ENCODE results near the gene UMODL1.

The UMODL1 gene

DNA sequence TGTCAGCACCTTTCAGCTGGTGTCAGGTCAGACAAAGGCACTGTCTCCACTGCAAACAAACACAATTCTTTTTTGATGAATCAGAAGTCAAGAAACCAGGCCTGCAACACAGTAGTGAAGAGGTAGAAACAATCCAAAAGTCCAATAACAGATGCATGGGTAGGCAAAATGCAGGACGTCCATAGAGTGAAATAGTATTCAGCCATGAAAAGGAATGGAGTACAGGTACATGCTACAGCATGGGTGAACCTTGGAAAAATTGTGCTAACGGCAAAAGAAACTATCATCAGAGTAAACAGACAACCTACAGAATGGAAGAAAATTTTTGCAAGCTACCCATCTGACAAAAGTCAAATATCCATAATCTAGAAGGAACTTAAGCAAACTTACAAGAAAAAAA lies 34.8 kb upstream of the UMODL1 start:
- Mint-ChIP-seq H3K27me3 (no peaks in the 10 kb centered on the region), H3K27ac (no peak overlapping the region), H3K36me3 (no peaks in the 10 kb centered on the region), H3K4me1 (peaks cover 9% of the 10 kb centered on the region), H3K4me3 (no peak overlapping the region), H3K9me3 (no peaks in the 10 kb centered on the region)
- no peak for ATAC-seq

DNA sequence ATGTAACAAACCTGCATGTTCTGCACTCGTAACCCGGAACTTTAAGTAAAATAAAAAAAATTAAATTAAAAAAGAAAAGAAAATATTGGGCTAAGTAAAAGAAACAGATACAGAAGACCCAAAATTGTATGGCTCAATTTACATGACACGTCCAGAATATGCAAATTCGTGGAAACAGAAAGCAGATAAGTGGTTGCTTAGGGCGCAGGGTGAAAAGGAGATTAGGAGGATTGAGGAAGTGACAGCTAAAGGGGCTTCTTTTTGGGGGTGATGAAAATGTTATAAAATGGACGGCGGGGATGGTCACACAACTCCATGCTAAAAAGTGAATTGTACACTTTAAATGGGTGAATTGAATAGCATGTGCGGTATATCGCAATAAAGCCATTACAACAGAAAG lies 33.6 kb upstream of the UMODL1 start:
- no peaks in the 10 kb centered on the region for H3K36me3 Mint-ChIP-seq
- H3K27ac Mint-ChIP-seq, result no peak overlapping the region
- ATAC-seq, result no peak
- H3K27me3 Mint-ChIP-seq, result no peaks in the 10 kb centered on the region
- H3K4me3 Mint-ChIP-seq, result no peak overlapping the region
- H3K4me1 Mint-ChIP-seq, result no peaks in the 10 kb centered on the region
- H3K9me3 Mint-ChIP-seq, result no peaks in the 10 kb centered on the region

DNA sequence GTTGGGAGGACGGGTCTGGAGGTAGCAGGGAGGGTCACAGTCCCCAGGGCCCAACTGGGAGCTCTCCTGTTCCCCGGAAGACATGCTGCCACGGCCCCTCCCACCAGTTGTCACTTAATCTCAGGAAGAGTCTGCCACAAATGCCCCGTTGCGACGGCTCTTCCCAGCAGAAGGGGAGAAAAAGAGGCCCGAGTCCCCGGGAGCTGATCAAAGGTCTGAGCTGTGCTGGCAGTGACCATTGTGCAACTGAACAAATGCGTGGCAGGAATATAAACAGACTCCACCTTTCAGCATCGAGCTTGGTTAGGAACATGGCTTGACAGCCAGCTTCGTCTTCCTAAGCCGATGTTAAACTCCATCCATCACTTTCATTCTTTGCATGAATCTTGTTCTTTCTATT lies 33.2 kb upstream of the UMODL1 start:
- no peaks in the 10 kb centered on the region for H3K4me1 Mint-ChIP-seq
- no peak overlapping the region for H3K4me3 Mint-ChIP-seq
- H3K9me3 Mint-ChIP-seq, result no peaks in the 10 kb centered on the region
- no peaks in the 10 kb centered on the region for H3K36me3 Mint-ChIP-seq
- no peak overlapping the region for H3K27ac Mint-ChIP-seq
- H3K27me3 Mint-ChIP-seq, result no peaks in the 10 kb centered on the region
- no peak for ATAC-seq

DNA sequence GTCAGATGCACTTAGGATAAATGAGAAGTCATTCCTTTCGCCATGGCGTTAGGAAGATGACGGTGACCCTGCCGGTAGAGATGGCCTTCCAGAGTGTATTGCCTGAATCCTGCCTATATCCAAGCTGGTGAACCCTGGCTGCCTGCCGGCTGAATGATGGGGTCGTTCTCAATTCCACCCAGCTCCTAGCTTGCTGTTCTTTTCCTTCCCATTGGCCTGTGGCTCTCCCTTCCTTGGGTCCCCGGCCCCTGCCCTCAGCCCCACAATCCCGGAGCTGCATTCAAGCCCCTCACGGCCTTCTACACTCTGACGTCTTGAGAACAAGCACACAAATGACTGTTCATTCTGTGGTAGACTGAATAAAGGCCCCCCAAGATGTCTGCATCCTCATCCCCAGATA lies 32.7 kb upstream of the UMODL1 start:
- no peaks in the 10 kb centered on the region for H3K36me3 Mint-ChIP-seq
- H3K4me1 Mint-ChIP-seq, result no peaks in the 10 kb centered on the region
- no peak overlapping the region for H3K4me3 Mint-ChIP-seq
- H3K27ac Mint-ChIP-seq, result peak overlapping the region; percentile 36
- no peak for ATAC-seq
- H3K9me3 Mint-ChIP-seq, result no peaks in the 10 kb centered on the region
- no peaks in the 10 kb centered on the region for H3K27me3 Mint-ChIP-seq

DNA sequence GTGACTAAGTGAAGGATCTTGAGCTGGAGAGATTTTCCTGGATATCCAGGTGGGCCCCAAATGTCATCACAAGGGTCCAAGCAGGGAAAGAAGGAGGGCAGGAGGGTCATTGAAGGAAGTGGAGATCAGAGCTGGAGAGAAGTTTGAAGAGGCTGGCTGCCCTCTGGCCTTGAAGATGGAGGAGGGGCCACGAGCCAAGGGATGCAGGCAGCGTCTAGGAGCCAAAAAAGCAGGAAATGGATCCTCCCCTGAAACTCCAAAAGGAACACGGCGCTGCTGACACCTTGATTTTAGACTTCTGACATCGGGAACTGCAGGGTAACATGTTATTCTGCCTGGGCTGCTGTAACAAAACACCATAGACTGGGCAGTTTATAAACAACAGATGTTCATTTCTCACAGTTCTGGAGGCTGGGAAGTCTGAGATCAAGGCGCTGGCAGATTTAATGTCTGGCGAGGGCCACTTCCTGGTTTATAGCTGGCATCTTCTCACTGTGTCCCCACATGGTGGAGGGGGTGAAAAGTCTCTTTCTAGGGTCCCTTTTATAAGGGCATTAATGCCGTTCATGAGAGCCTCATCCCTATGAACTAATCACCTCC lies 32.2 kb upstream of the UMODL1 start:
- Mint-ChIP-seq H3K9me3 (no peaks in the 10 kb centered on the region), H3K27ac (peak overlapping the region; percentile 36), H3K4me1 (no peaks in the 10 kb centered on the region), H3K4me3 (no peak overlapping the region), H3K36me3 (no peaks in the 10 kb centered on the region), H3K27me3 (no peaks in the 10 kb centered on the region)
- no peak for ATAC-seq

DNA sequence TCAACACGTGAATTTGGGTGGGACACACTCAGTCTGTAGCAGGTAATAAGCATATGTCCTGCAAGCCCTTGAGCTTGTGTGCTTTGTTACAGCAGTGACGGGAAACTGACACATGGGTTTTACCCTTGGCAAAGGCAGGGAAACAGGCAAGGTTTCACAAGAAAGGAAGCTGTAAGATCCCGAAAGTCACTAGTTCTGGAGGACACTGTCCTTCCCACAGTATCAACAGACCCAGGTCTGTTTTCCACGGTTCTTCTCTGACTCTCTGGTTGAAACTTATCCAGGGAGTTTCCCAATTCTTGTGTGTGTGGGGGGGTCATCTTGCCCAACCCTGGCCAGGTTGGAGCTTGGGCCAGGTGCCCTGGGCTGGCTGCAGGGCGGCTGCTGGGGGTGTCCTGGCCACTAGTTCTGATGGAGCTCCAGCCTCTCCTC lies 31.6 kb upstream of the UMODL1 start:
- no peaks in the 10 kb centered on the region for H3K36me3 Mint-ChIP-seq
- H3K4me1 Mint-ChIP-seq, result no peaks in the 10 kb centered on the region
- H3K9me3 Mint-ChIP-seq, result no peaks in the 10 kb centered on the region
- H3K27ac Mint-ChIP-seq, result no peak overlapping the region
- H3K4me3 Mint-ChIP-seq, result no peak overlapping the region
- H3K27me3 Mint-ChIP-seq, result no peaks in the 10 kb centered on the region
- ATAC-seq, result peak; percentile 12

DNA sequence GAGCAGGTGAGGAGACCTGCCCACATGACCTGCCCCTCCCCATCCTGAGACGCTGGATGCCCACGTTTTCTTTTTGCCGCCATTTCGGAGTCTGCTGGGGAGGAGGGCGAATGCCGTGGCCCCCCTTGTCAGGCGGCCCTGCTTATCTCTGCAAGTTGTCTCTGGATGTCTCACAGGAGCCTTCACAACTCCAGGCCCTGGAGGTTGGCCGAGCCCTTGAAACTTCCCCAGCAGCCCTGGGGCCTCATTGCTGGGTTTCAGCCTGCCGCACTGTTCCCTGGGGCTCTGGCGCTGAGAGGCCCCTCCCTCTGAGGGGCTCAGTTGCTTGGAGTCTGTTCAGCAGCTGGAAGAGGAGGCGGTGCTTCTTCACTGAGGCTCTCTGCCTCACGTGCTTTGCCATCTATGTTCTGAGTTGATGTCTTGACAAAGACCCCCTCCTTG lies 31.2 kb upstream of the UMODL1 start:
- ATAC-seq, result no peak
- H3K36me3 Mint-ChIP-seq, result no peaks in the 10 kb centered on the region
- H3K27me3 Mint-ChIP-seq, result no peaks in the 10 kb centered on the region
- H3K4me3 Mint-ChIP-seq, result no peak overlapping the region
- H3K9me3 Mint-ChIP-seq, result no peaks in the 10 kb centered on the region
- no peaks in the 10 kb centered on the region for H3K4me1 Mint-ChIP-seq
- no peak overlapping the region for H3K27ac Mint-ChIP-seq

DNA sequence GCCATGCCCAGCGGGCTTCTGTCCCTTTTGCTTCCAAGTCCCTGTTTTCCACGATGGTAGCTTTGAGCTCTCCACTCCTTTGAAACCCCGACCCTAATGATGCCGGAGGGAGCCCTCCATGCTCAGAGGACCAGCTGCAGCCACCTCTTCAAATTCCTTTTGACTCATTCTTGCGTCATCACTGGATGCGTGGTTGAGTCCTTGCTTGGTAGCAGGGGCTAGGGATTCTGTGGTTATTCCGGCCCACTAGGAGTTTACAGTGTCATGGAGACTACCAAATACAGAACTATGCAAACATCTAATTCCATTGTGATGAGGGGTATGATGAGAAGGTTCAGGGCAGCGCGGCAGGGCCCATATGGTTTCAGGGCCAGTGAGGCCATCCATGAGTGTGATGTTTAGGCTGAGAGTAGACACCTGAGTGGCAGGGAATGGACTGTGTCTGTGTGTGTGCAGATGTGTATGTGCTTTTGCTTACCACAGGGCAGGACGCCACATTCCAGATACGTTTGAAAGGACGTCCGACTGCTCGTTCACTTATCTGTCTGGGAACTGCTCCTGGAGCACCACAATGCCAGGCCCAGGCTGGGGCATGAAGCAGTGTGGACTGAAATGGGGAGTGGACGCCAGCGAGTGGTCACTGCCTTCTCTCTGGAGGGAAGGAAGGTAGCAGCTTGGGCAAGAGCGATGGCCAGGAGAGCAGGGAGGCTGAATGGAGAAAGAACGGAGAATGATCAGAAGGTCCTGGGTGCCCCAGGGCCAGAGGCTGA lies 30.5 kb upstream of the UMODL1 start:
- no peaks in the 10 kb centered on the region for H3K9me3 Mint-ChIP-seq
- no peaks in the 10 kb centered on the region for H3K4me1 Mint-ChIP-seq
- ATAC-seq, result no peak
- no peaks in the 10 kb centered on the region for H3K36me3 Mint-ChIP-seq
- H3K27ac Mint-ChIP-seq, result peak overlapping the region; percentile 31
- H3K4me3 Mint-ChIP-seq, result no peak overlapping the region
- H3K27me3 Mint-ChIP-seq, result no peaks in the 10 kb centered on the region

DNA sequence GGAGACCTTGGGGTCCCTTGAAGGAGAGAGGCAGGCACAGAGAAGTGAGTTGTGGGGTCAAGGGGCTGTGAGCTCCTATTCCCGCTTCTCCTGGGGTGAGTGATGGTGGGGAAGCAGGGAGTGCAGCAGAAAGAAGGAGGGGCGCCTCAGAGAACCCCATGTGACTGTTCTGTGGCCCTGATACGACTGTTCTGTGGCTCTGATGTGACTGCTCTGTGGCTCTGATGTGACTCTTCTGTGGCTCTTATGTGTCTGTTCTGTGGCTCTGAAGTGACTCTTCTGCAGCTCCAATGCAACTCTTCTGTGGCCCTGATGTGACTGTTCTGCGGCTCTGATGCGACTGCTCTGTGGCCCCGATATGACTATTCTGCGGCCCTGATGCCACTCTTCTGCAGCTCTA lies 29.9 kb upstream of the UMODL1 start:
- Mint-ChIP-seq H3K4me3 (no peak overlapping the region), H3K4me1 (no peaks in the 10 kb centered on the region), H3K9me3 (no peaks in the 10 kb centered on the region), H3K27ac (no peak overlapping the region), H3K27me3 (no peaks in the 10 kb centered on the region), H3K36me3 (no peaks in the 10 kb centered on the region)
- no peak for ATAC-seq

DNA sequence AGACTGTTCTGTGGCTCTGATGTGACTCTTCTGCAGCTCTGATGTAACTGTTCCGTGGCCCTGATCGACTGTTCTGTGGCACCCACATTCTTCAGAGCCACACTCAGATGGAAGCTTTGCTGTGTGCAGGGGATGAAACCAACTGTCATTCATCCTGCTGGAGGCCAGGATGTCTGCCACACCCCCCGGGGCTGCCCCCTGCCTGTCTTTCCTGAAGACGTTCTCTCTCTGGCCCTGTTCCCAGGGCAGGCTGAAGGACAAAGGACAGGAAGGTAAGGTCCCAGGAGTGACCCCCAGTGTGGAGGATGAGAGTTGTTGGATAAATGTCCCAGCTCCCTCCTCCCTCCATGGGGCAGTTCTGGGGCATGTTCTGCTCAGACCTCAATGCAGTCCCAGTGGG lies 29.4 kb upstream of the UMODL1 start:
- H3K27me3 Mint-ChIP-seq, result no peaks in the 10 kb centered on the region
- H3K9me3 Mint-ChIP-seq, result no peaks in the 10 kb centered on the region
- H3K36me3 Mint-ChIP-seq, result no peaks in the 10 kb centered on the region
- ATAC-seq, result no peak
- no peak overlapping the region for H3K4me3 Mint-ChIP-seq
- no peak overlapping the region for H3K27ac Mint-ChIP-seq
- no peaks in the 10 kb centered on the region for H3K4me1 Mint-ChIP-seq

DNA sequence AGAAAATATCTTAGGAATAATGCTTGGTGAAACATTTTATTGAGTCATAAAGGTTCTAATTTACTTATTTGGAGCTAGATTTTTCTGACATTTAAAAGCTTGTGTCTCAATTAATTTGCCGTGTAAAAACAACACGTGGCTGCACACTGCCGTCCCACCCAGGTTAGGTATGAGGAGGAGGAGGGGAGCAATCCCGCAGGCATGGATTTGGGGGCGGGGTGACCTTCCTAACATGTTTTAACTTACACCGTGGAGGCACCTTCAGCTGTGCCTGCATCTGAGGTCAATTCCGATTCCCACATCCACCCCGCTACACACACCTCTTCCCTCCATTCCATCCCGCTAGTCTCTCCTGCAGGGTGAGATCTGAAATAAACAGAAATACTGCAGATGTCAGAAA lies 28.5 kb upstream of the UMODL1 start:
- Mint-ChIP-seq H3K36me3 (no peaks in the 10 kb centered on the region), H3K4me1 (no peaks in the 10 kb centered on the region), H3K4me3 (no peak overlapping the region), H3K27me3 (no peaks in the 10 kb centered on the region), H3K9me3 (no peaks in the 10 kb centered on the region), H3K27ac (no peak overlapping the region)
- ATAC-seq, result no peak

DNA sequence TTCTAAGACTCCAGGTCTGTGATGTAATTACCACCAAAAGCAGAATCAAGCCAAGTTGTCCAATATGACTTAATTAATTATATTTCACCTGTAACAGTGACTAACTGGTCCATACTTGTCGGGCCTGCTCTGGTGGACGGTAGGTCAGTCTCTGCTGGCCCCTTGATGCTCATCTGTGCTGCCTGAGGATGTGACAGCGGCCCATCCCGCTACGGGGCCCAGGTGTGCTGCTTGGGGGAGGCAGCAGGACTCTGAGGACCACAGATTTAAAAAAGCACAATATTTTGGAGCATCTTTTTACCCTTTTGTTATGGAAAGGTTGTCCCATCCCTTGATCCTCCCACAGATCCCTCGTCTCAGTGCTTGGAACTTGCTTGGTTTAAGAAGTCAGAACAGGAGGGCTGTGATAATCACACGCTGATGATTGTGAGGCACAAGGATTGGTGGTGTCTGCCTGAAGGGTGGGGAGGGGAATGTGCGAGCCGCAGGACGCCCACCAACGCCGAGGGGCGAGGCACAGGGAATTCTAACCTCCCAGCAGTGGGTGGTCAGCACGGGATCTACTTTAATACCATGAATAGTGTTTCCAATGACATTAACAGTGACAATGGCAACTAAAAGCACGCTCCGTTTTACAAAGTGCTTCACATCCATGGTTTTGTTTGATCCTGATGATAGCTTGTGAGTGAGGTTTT lies 27.8 kb upstream of the UMODL1 start:
- Mint-ChIP-seq H3K9me3 (no peaks in the 10 kb centered on the region), H3K27ac (no peak overlapping the region), H3K27me3 (no peaks in the 10 kb centered on the region), H3K36me3 (no peaks in the 10 kb centered on the region), H3K4me1 (no peaks in the 10 kb centered on the region), H3K4me3 (no peak overlapping the region)
- no peak for ATAC-seq

DNA sequence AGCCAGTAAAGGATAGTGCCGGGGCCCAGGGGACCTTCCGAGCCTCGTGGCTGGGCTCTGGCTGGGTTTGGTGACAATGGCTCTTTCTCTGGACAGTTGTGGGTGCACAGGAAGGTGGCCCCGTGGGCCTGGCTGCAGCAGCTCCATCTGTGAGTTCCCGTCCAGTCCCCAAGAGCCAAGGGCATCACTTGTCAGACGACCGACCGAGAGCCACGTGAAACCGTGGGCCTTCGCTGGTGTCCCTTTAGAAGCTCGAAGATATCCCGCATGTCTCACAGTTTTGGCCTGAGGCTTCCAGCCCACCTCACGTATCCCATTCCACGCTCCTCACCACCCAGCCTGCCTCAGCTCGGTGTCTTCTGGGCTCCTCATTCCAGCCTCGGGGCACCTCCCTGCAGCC lies 27.2 kb upstream of the UMODL1 start:
- Mint-ChIP-seq H3K4me3 (no peak overlapping the region), H3K27ac (no peak overlapping the region), H3K4me1 (no peaks in the 10 kb centered on the region), H3K36me3 (no peaks in the 10 kb centered on the region), H3K9me3 (no peaks in the 10 kb centered on the region), H3K27me3 (no peaks in the 10 kb centered on the region)
- ATAC-seq, result no peak

DNA sequence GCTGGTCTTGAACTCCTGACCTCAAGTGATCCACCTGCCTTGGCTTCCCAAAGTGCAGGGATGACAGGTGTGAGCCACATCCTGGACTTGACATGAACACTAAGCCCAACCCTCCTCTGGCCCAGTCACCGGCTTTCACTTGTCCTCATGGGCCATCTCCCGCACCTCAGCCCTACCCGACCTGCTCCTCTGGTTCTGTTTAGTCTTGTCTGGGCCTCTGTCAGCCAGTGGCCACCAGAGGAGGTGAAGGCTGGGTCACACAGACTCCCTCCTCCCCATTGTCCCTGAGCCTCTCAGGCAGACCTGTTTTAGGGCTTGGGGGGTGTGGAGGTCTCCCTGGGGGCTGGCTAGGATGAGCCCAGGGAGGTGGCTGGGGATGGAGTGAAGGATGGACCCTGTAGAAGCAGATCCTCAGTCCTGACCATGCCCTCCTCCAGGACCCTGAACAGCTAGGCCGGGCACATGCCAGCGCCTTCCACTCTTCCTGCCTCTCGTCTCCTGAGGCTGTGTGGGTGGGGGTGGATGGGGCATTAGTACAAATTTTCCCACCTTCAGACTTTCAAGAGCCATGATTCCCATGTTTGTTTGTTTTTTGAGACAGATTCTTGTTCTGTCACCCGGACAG lies 26.1 kb upstream of the UMODL1 start:
- Mint-ChIP-seq H3K36me3 (no peaks in the 10 kb centered on the region), H3K27ac (no peak overlapping the region), H3K4me1 (no peaks in the 10 kb centered on the region)

DNA sequence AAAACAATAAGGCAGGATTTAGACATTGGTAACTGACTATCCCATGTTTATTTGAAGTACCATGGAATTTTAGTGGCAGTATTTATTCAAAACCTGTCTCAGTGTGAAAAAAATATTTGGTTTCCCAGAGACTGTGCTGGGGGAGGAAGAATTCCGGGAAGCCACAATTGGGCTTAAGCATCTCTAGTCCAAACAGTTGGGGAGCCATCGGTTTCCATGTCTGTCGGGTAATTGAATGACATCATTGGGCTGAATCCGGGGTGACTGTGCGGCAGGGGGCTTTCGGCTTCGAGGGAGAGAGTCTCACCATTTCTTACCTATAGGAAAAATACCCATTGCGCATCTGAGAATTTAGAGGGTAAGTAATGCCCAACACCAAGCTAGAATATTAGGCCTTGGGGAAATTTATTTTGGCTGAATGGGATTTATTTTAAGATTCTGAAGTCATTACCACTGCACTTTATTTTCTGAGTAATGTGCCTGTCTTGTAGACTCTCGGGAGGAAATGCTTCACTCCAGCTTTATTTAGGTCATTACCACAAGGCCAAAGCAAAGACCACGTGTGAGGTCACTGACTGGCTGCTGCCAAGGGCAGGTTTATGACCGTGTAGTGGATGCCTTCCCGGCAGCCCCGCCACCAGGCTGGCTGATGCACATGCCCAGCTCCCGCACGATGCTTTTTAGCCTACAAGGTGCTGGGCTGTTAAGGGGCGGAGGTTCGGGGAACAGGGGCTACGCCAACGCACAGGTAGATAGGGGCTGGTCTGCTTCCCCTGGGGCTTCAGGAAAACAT lies 23.1 kb upstream of the UMODL1 start:
- no peaks in the 10 kb centered on the region for H3K36me3 Mint-ChIP-seq
- H3K27ac Mint-ChIP-seq, result no peak overlapping the region
- H3K4me3 Mint-ChIP-seq, result no peak overlapping the region
- no peaks in the 10 kb centered on the region for H3K4me1 Mint-ChIP-seq
- H3K9me3 Mint-ChIP-seq, result no peaks in the 10 kb centered on the region
- H3K27me3 Mint-ChIP-seq, result no peaks in the 10 kb centered on the region
- no peak for ATAC-seq

More for the DNA sequence above, 26.1 kb upstream of the UMODL1 start:
- H3K27me3 Mint-ChIP-seq, result no peaks in the 10 kb centered on the region
- H3K4me3 Mint-ChIP-seq, result no peak overlapping the region
- no peaks in the 10 kb centered on the region for H3K9me3 Mint-ChIP-seq
- ATAC-seq, result no peak
